ENCODE measurements around the gene TTC28. TPM values are rescaled to one million over a fixed set of nuclear protein-coding genes. Genes with fewer than 3 reads are reported as not detected.
"Not testable (repeated sequence)": the region's sequence is repeated elsewhere in the genome, so short reads cannot be mapped to it uniquely, and the experiment has no call there.

Gene TTC28
- total RNA-seq, 2 donors from 2014 or later, result 4.2 to 5.4 TPM

GRCh38 chr22:28373831-28374230, 305.8 kb downstream of the TTC28 start:
- H3K4me1 Mint-ChIP-seq (ENCODE audit: low read depth), result peaks cover 21% of the 10 kb centered on the region
- no peak overlapping the region for H3K4me3 Mint-ChIP-seq
- DNase-seq, result no peak
- no peaks in the 10 kb centered on the region for H3K36me3 Mint-ChIP-seq (ENCODE audit: insufficient read depth in 2 of 2)
- H3K27me3 Mint-ChIP-seq (ENCODE audit: low read depth), result no peaks in the 10 kb centered on the region
- no peaks in the 10 kb centered on the region for H3K9me3 Mint-ChIP-seq
- no peak overlapping the region for H3K27ac Mint-ChIP-seq
- ATAC-seq (replicated peaks in 1 of 2), result no peak

- Mint-ChIP-seq H3K4me3 (no peak overlapping the region), H3K36me3 (ENCODE audit: insufficient read depth in 2 of 2) (peaks cover 0 to 3% of the 10 kb centered on the region in 2 donors), H3K27me3 (ENCODE audit: low read depth) (no peaks in the 10 kb centered on the region), H3K9me3 (no peaks in the 10 kb centered on the region), H3K4me1 (ENCODE audit: low read depth) (peaks cover 16% of the 10 kb centered on the region), H3K27ac (no peak overlapping the region)
- DNase-seq (peak in 1 of 2 donors; percentile 5), ATAC-seq (replicated peaks in 1 of 2) (peak; percentile 53 to 67)
These were observed 309.8 kb downstream of the TTC28 start for GRCh38 chr22:28369854-28370253.

- H3K27ac Mint-ChIP-seq, result no peak overlapping the region
- ATAC-seq (replicated peaks in 1 of 2) (no peak), DNase-seq (no peak)
- H3K4me1 Mint-ChIP-seq (ENCODE audit: low read depth), result peaks cover 7% of the 10 kb centered on the region
- no peaks in the 10 kb centered on the region for H3K27me3 Mint-ChIP-seq (ENCODE audit: low read depth)
- no peak overlapping the region for H3K4me3 Mint-ChIP-seq
- peaks cover 9% of the 10 kb centered on the region in 2 donors for H3K36me3 Mint-ChIP-seq (ENCODE audit: insufficient read depth in 2 of 2)
- peaks cover 8 to 10% of the 10 kb centered on the region in 2 donors for H3K9me3 Mint-ChIP-seq
These were observed 312.8 kb downstream of the TTC28 start for GRCh38 chr22:28366856-28367255.

GRCh38 chr22:28365371-28365770, 314.3 kb downstream of the TTC28 start:
- Mint-ChIP-seq H3K27ac (no peak overlapping the region), H3K9me3 (peaks cover 10 to 13% of the 10 kb centered on the region in 2 donors), H3K4me3 (no peak overlapping the region), H3K27me3 (ENCODE audit: low read depth) (no peaks in the 10 kb centered on the region), H3K36me3 (ENCODE audit: insufficient read depth in 2 of 2) (peaks cover 11 to 13% of the 10 kb centered on the region in 2 donors), H3K4me1 (ENCODE audit: low read depth) (peaks cover 12% of the 10 kb centered on the region)
- DNase-seq, result no peak
- no peak for ATAC-seq (replicated peaks in 1 of 2)

- H3K36me3 Mint-ChIP-seq (ENCODE audit: insufficient read depth in 2 of 2), result peaks cover 11 to 13% of the 10 kb centered on the region in 2 donors
- not testable (repeated sequence) for H3K27me3 Mint-ChIP-seq (ENCODE audit: low read depth)
These were observed 315.5 kb downstream of the TTC28 start for GRCh38 chr22:28364105-28364504.

GRCh38 chr22:28360939-28361338, 318.7 kb downstream of the TTC28 start:
- H3K4me3 Mint-ChIP-seq, result peak overlapping the region in 1 of 2 donors; percentile 20
- ATAC-seq (replicated peaks in 1 of 2), result peak; percentile 50 to 93
- H3K27me3 Mint-ChIP-seq (ENCODE audit: low read depth), result peaks cover 5% of the 10 kb centered on the region
- H3K9me3 Mint-ChIP-seq, result peaks cover 10 to 13% of the 10 kb centered on the region in 2 donors
- H3K4me1 Mint-ChIP-seq (ENCODE audit: low read depth), result peaks cover 5% of the 10 kb centered on the region
- H3K36me3 Mint-ChIP-seq (ENCODE audit: insufficient read depth in 2 of 2), result peaks cover 7 to 13% of the 10 kb centered on the region in 2 donors
- no peak for DNase-seq
- H3K27ac Mint-ChIP-seq, result peak overlapping the region; percentile 6

More at GRCh38 chr22:28364105-28364504, 315.5 kb downstream of the TTC28 start:
- not testable (repeated sequence) for DNase-seq; H3K4me3 Mint-ChIP-seq; H3K27ac Mint-ChIP-seq; H3K4me1 Mint-ChIP-seq (ENCODE audit: low read depth); ATAC-seq (replicated peaks in 1 of 2)
- peaks cover 10 to 13% of the 10 kb centered on the region in 2 donors for H3K9me3 Mint-ChIP-seq

- ATAC-seq (replicated peaks in 1 of 2), result no peak
- no peak overlapping the region for H3K27ac Mint-ChIP-seq
- H3K9me3 Mint-ChIP-seq, result peaks cover 10% of the 10 kb centered on the region in 2 donors
- no peak for DNase-seq
- H3K4me3 Mint-ChIP-seq, result no peak overlapping the region
- H3K27me3 Mint-ChIP-seq (ENCODE audit: low read depth), result peaks cover 6% of the 10 kb centered on the region
- peaks cover 7 to 13% of the 10 kb centered on the region in 2 donors for H3K36me3 Mint-ChIP-seq (ENCODE audit: insufficient read depth in 2 of 2)
- peaks cover 5% of the 10 kb centered on the region for H3K4me1 Mint-ChIP-seq (ENCODE audit: low read depth)
These were observed 321.3 kb downstream of the TTC28 start for GRCh38 chr22:28358312-28358711.

GRCh38 chr22:28357193-28357592, 322.4 kb downstream of the TTC28 start:
- Mint-ChIP-seq H3K4me3 (no peak overlapping the region), H3K27me3 (ENCODE audit: low read depth) (peaks cover 6% of the 10 kb centered on the region), H3K4me1 (ENCODE audit: low read depth) (peaks cover 5% of the 10 kb centered on the region), H3K27ac (no peak overlapping the region), H3K9me3 (peaks cover 3 to 4% of the 10 kb centered on the region in 2 donors), H3K36me3 (ENCODE audit: insufficient read depth in 2 of 2) (peaks cover 3 to 5% of the 10 kb centered on the region in 2 donors)
- no peak for DNase-seq
- ATAC-seq (replicated peaks in 1 of 2), result no peak

- no peak overlapping the region for H3K27ac Mint-ChIP-seq
- no peaks in the 10 kb centered on the region for H3K36me3 Mint-ChIP-seq (ENCODE audit: insufficient read depth in 2 of 2)
- no peaks in the 10 kb centered on the region for H3K9me3 Mint-ChIP-seq
- peaks cover 11% of the 10 kb centered on the region for H3K27me3 Mint-ChIP-seq (ENCODE audit: low read depth)
- peaks cover 4% of the 10 kb centered on the region for H3K4me1 Mint-ChIP-seq (ENCODE audit: low read depth)
- ATAC-seq (replicated peaks in 1 of 2) (no peak), DNase-seq (no peak)
- H3K4me3 Mint-ChIP-seq, result no peak overlapping the region
These were observed 328.2 kb downstream of the TTC28 start for GRCh38 chr22:28351476-28351875.

- Mint-ChIP-seq H3K27ac (no peak overlapping the region), H3K4me1 (ENCODE audit: low read depth) (peaks cover 6% of the 10 kb centered on the region), H3K27me3 (ENCODE audit: low read depth) (peaks cover 9% of the 10 kb centered on the region), H3K9me3 (no peaks in the 10 kb centered on the region), H3K4me3 (no peak overlapping the region), H3K36me3 (ENCODE audit: insufficient read depth in 2 of 2) (no peaks in the 10 kb centered on the region)
- DNase-seq (no peak), ATAC-seq (replicated peaks in 1 of 2) (no peak)
These were observed 330.7 kb downstream of the TTC28 start for GRCh38 chr22:28348613-28349609.

GRCh38 chr22:28346308-28346707, 333.3 kb downstream of the TTC28 start:
- Mint-ChIP-seq H3K27ac (no peak overlapping the region), H3K36me3 (ENCODE audit: insufficient read depth in 2 of 2) (no peaks in the 10 kb centered on the region), H3K4me3 (no peak overlapping the region), H3K9me3 (no peaks in the 10 kb centered on the region), H3K4me1 (ENCODE audit: low read depth) (peaks cover 6% of the 10 kb centered on the region), H3K27me3 (ENCODE audit: low read depth) (peaks cover 9% of the 10 kb centered on the region)
- DNase-seq (no peak), ATAC-seq (replicated peaks in 1 of 2) (no peak)

GRCh38 chr22:28344918-28345703, 334.5 kb downstream of the TTC28 start:
- no peaks in the 10 kb centered on the region for H3K9me3 Mint-ChIP-seq
- peaks cover 9% of the 10 kb centered on the region for H3K27me3 Mint-ChIP-seq (ENCODE audit: low read depth)
- DNase-seq (no peak), ATAC-seq (replicated peaks in 1 of 2) (no peak)
- H3K36me3 Mint-ChIP-seq (ENCODE audit: insufficient read depth in 2 of 2), result no peaks in the 10 kb centered on the region
- no peak overlapping the region for H3K4me3 Mint-ChIP-seq
- no peak overlapping the region for H3K27ac Mint-ChIP-seq
- H3K4me1 Mint-ChIP-seq (ENCODE audit: low read depth), result peaks cover 6% of the 10 kb centered on the region

GRCh38 chr22:28341001-28341400, 338.6 kb downstream of the TTC28 start:
- DNase-seq, result no peak
- Mint-ChIP-seq H3K36me3 (ENCODE audit: insufficient read depth in 2 of 2) (no peaks in the 10 kb centered on the region), H3K9me3 (peaks cover 1 to 2% of the 10 kb centered on the region in 2 donors), H3K4me3 (no peak overlapping the region), H3K4me1 (ENCODE audit: low read depth) (no peaks in the 10 kb centered on the region), H3K27ac (no peak overlapping the region), H3K27me3 (ENCODE audit: low read depth) (peaks cover under 1% of the 10 kb centered on the region)
- ATAC-seq (replicated peaks in 1 of 2), result no peak

All from activated T-cell treated with anti-CD3 and anti-CD28 coated beads, Interleukin-2, amount 50 U/mL, for 72 hours (primary cell).